HepG2 (cell line): Measurements from ENCODE around the gene DTWD2. TPM values are rescaled to one million over a fixed set of nuclear protein-coding genes. Genes with fewer than 3 reads are reported as not detected.

ENCODE experiments used
- ATAC-seq: fragments of 200-7000 bp; cut with Tn5 transposase; 3 replicates; pipeline ENCODE4 v1.9.1; 2020; ENCODE audit warnings: mild to moderate bottlenecking, moderate library complexity
- BruUV-seq: library from RNA; stranded (reverse); fragments of 400-500 nt; replicated peaks from 2 replicates; lab custom pipeline; 2021; lab: Mats Ljungman, UMichigan
- CTCF ChIA-PET: fragments of 300-600 bp; formaldehyde crosslinking; extraction: SDS; loops from one replicate; lab custom pipeline; 2021; ENCODE audit warnings: low total read pairs, inconsistent platforms, low intra/inter-chr PET ratio; lab: Yijun Ruan, JAX
- POLR2A ChIA-PET: fragments of 350-600 bp; sonication (Branson Sonifier 250); formaldehyde crosslinking; loops from one replicate; lab custom pipeline; 2020; ENCODE audit warnings: antibody characterized with exemption, inconsistent platforms; lab: Yijun Ruan, JAX
- DNase-seq: peaks from one replicate; pipeline ENCODE4 v3.0.0-alpha.2; 2015; ENCODE audit warnings: low spot score
- FAIRE-seq: peaks from 3 replicates; lab custom pipeline; 2011; peaks lifted over from hg19 to GRCh38; lab: Jason Lieb, UNC
- H2AFZ ChIP-seq: one replicate; pipeline ENCODE4 v1.6.1; 2011; ENCODE audit warnings: low read length, inconsistent platforms
- H3K27ac ChIP-seq: fragments of 300-600 bp; 3 replicates; pipeline ENCODE4 v1.8.0; 2011; ENCODE audit warnings: mixed run types, mild to moderate bottlenecking, mixed read lengths, low read length, inconsistent platforms; ENCODE audit not compliant: insufficient read depth; ENCODE audit errors: extremely low read length
- H3K27me3 ChIP-seq, 2 experiments: fragments of 200-600 bp in 1 of 2; 2 replicates in 1 of 2; 3 replicates in 1 of 2; pipeline versions ENCODE4 v1.6.0 to v1.8.0; 2011; ENCODE audit warnings: low read length in 2 of 2, mild to moderate bottlenecking in 2 of 2, moderate library complexity in 2 of 2, inconsistent platforms in 1 of 2; ENCODE audit not compliant: insufficient read depth in 2 of 2, control insufficient read depth in 1 of 2
- H3K36me3 ChIP-seq, 2 experiments: fragments of 200-600 bp in 1 of 2; replicated peaks in 1 of 2; 2 replicates in 1 of 2; 3 replicates in 1 of 2; pipeline versions ENCODE4 v1.5.1 to v1.8.0; 2011; ENCODE audit warnings: low read length in 2 of 2, inconsistent platforms in 1 of 2; ENCODE audit not compliant: insufficient read depth in 2 of 2, control insufficient read depth in 1 of 2
- H3K4me1 ChIP-seq: 2 replicates; pipeline ENCODE4 v1.5.1; 2012; ENCODE audit warnings: low read length, inconsistent platforms; ENCODE audit not compliant: insufficient read depth
- H3K4me2 ChIP-seq: 2 replicates; pipeline ENCODE4 v1.6.0; 2011; ENCODE audit warnings: low read depth, low read length, inconsistent platforms
- H3K4me3 ChIP-seq, 3 experiments: fragments of 200-600 bp in 1 of 3; sonication (generic), shearing (Covaris generic) in 1 of 3; replicated peaks in 1 of 3; 2 replicates each; pipeline ENCODE4 v1.5.1; 2011 to 2016; ENCODE audit warnings: low read length in 3 of 3, inconsistent platforms in 2 of 3, low read depth in 2 of 3, mild to moderate bottlenecking in 2 of 3, control low read depth in 1 of 3, mixed read lengths in 1 of 3; ENCODE audit not compliant: insufficient read depth in 1 of 3
- H3K79me2 ChIP-seq: one replicate; pipeline ENCODE4 v1.6.1; 2011; ENCODE audit warnings: low read length, inconsistent platforms; ENCODE audit not compliant: insufficient read depth
- H3K9ac ChIP-seq: 2 replicates; pipeline ENCODE4 v1.6.0; 2011; ENCODE audit warnings: mild to moderate bottlenecking, low read depth, low read length, inconsistent platforms; ENCODE audit not compliant: insufficient read depth
- H3K9me3 ChIP-seq: 2 replicates; pipeline ENCODE4 v1.5.1; 2012; ENCODE audit warnings: mild to moderate bottlenecking, low read length
- H4K20me1 ChIP-seq: 2 replicates; pipeline ENCODE4 v1.6.0; 2011; ENCODE audit warnings: inconsistent platforms, mild to moderate bottlenecking, low read length, moderate library complexity; ENCODE audit not compliant: insufficient read depth
- ATF7 ChIP-seq, 2 experiments: fragments of 450-650 bp in 1 of 2; sonication (generic) in 1 of 2; formaldehyde crosslinking in 1 of 2; IDR thresholded peaks; 2 replicates each; pipeline versions ENCODE4 v1.4.0 to v1.6.1; 2016 to 2020; ENCODE audit warnings: antibody characterized with exemption in 1 of 2, mild to moderate bottlenecking in 1 of 2, missing genetic modification reagents in 1 of 2
- CEBPG ChIP-seq: IDR thresholded peaks from 2 replicates; pipeline ENCODE4 v1.6.1; 2016
- MAZ ChIP-seq, 2 experiments: sonication (generic) in 1 of 2; formaldehyde crosslinking in 1 of 2; IDR thresholded peaks; 2 replicates each; pipeline versions ENCODE4 v1.5.0 to v1.6.1; 2012 to 2020; ENCODE audit warnings: low read depth in 2 of 2, mild to moderate bottlenecking in 2 of 2, borderline replicate concordance in 1 of 2, improper control_type of control experiment in 1 of 2, low read length in 1 of 2, missing genetic modification reagents in 1 of 2, moderate library complexity in 1 of 2
- MYC ChIP-seq: sonication (generic); formaldehyde crosslinking; IDR thresholded peaks from 2 replicates; pipeline ENCODE4 v1.9.0; 2021; ENCODE audit warnings: missing genetic modification reagents, borderline replicate concordance
- SETDB1 ChIP-seq: sonication (generic); formaldehyde crosslinking; IDR thresholded peaks from 2 replicates; pipeline ENCODE4 v1.5.1; 2020; ENCODE audit warnings: missing genetic modification reagents, mild to moderate bottlenecking, borderline replicate concordance
- SNAPC4 ChIP-seq: sonication (generic); formaldehyde crosslinking; IDR thresholded peaks from 2 replicates; pipeline ENCODE4 v1.4.0; 2020; ENCODE audit warnings: mild to moderate bottlenecking, missing genetic modification reagents
- SRSF1 ChIP-seq: fragments of 200-400 bp; formaldehyde crosslinking; optimal IDR thresholded peaks from 2 replicates; pipeline ENCODE3; 2017; ENCODE audit warnings: mild to moderate bottlenecking, low read depth, low read length, moderate library complexity
- ZNF138 ChIP-seq: sonication (generic); formaldehyde crosslinking; IDR thresholded peaks from 2 replicates; pipeline ENCODE4 v1.5.0; 2020; ENCODE audit warnings: mild to moderate bottlenecking, low read depth, missing genetic modification reagents
- ZNF160 ChIP-seq: sonication (generic); formaldehyde crosslinking; IDR thresholded peaks from 2 replicates; pipeline ENCODE4 v1.8.0; 2022; ENCODE audit warnings: mild to moderate bottlenecking, inconsistent platforms, missing genetic modification reagents
- ZNF225 ChIP-seq: sonication (generic); formaldehyde crosslinking; IDR thresholded peaks from 2 replicates; pipeline ENCODE4 v1.4.0; 2020; ENCODE audit warnings: mild to moderate bottlenecking, missing genetic modification reagents
- ZNF501 ChIP-seq: sonication (generic); formaldehyde crosslinking; IDR thresholded peaks from 2 replicates; pipeline ENCODE4 v1.5.1; 2020; ENCODE audit warnings: mild to moderate bottlenecking, moderate library complexity, missing genetic modification reagents
- ZNF713 ChIP-seq: sonication (generic); formaldehyde crosslinking; IDR thresholded peaks from 2 replicates; pipeline ENCODE4 v1.4.0; 2020; ENCODE audit warnings: mild to moderate bottlenecking, missing genetic modification reagents
- WGBS: methylation state at CpG from one replicate; pipeline ENCODE4 v1.1.6; 2017; ENCODE audit warnings: low lambda C conversion rate; 5-methylcytosine and 5-hydroxymethylcytosine counted together
- in situ Hi-C: cut with HindIII; loops from 2 replicates; pipeline ENCODE4 v1.10.0; 2017; ENCODE audit warnings: low pct_unique_long_range_greater_than_20kb; ENCODE audit not compliant: extremely low pct_ligation_motif_present
- intact Hi-C: fragments of 100-400 bp; cut with micrococcal nuclease; formaldehyde crosslinking; loops from one replicate; pipeline ENCODE4 v1.10.0; 2022; ENCODE audit not compliant: unreplicated experiment
- polyA plus RNA-seq, 8 experiments: library from polyadenylated mRNA; depleted of rRNA in 3 of 8; stranded (reverse) in 7 of 8; unstranded in 1 of 8; fragments of >200 nt; fragmentation: Illumina TruSeq in 4 of 8; extraction: Trizol in 4 of 8; gene quantifications; 2 replicates each; pipeline versions ENCODE4 v1.2.1 to v1.2.3, GENCODE V29; 2011 to 2016; ENCODE audit warnings: low read depth in 4 of 8, missing spikeins in 1 of 8, mixed read lengths in 1 of 8; ENCODE audit not compliant: insufficient read depth in 1 of 8
- total RNA-seq, 5 experiments: library from RNA; depleted of rRNA; stranded (reverse); fragments of >200 nt; fragmentation: Illumina TruSeq; extraction: Trizol; gene quantifications; 2 replicates each; pipeline ENCODE4 v1.2.3, GENCODE V29; 2016; ENCODE audit warnings: low read depth in 1 of 5
- TF ChIP-seq, protein P1 (sequence below): sonication (generic); formaldehyde crosslinking; IDR thresholded peaks from 2 replicates; pipeline ENCODE4 v1.4.0; 2020; ENCODE audit warnings: missing genetic modification reagents, borderline replicate concordance
- TF ChIP-seq, protein P2 (sequence below): sonication (generic); formaldehyde crosslinking; IDR thresholded peaks from 2 replicates; pipeline ENCODE4 v1.8.1; 2023; ENCODE audit warnings: missing genetic modification reagents, mild to moderate bottlenecking, borderline replicate concordance
- TF ChIP-seq, protein P3 (sequence below): sonication (generic); formaldehyde crosslinking; conservative IDR thresholded peaks from 2 replicates; pipeline ENCODE4 v1.4.0; 2020; ENCODE audit warnings: missing genetic modification reagents

DTWD2 gene
- total and polyA plus RNA-seq, 2 of the 13 experiments (the other 11 are each of a cell fraction or from before 2014, with no cell fraction given) = 1.6 to 6.0 TPM

- intact Hi-C loops = no loop called here
- H2AFZ ChIP-seq = no peak overlapping the region
Measured at GRCh38 chr5:118802335-118802734, 186.0 kb downstream of the DTWD2 start.

More at GRCh38 chr5:118802335-118802734, 186.0 kb downstream of the DTWD2 start:
- no peak for TF ChIP-seq CEBPG (CRISPR knock-in tag)
- no peak for TF ChIP-seq ZNF225 (CRISPR knock-in tag)
- TF ChIP-seq ZNF501 (CRISPR knock-in tag) = no peak
- TF ChIP-seq, protein P1, sequence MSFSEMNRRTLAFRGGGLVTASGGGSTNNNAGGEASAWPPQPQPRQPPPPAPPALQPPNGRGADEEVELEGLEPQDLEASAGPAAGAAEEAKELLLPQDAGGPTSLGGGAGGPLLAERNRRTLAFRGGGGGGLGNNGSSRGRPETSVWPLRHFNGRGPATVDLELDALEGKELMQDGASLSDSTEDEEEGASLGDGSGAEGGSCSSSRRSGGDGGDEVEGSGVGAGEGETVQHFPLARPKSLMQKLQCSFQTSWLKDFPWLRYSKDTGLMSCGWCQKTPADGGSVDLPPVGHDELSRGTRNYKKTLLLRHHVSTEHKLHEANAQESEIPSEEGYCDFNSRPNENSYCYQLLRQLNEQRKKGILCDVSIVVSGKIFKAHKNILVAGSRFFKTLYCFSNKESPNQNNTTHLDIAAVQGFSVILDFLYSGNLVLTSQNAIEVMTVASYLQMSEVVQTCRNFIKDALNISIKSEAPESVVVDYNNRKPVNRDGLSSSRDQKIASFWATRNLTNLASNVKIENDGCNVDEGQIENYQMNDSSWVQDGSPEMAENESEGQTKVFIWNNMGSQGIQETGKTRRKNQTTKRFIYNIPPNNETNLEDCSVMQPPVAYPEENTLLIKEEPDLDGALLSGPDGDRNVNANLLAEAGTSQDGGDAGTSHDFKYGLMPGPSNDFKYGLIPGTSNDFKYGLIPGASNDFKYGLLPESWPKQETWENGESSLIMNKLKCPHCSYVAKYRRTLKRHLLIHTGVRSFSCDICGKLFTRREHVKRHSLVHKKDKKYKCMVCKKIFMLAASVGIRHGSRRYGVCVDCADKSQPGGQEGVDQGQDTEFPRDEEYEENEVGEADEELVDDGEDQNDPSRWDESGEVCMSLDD (CRISPR knock-in tag) = no peak
- TF ChIP-seq MAZ (IDR thresholded peaks at IDR 0.05; ENCODE audit: borderline replicate concordance, low read depth, low read length) = no peak
- no peak for TF ChIP-seq MAZ (CRISPR knock-in tag; IDR thresholded peaks at IDR 0.05; ENCODE audit: low read depth)
- TF ChIP-seq SRSF1 = no peak
- TF ChIP-seq SETDB1 (CRISPR knock-in tag) = no peak
- TF ChIP-seq, protein P2, sequence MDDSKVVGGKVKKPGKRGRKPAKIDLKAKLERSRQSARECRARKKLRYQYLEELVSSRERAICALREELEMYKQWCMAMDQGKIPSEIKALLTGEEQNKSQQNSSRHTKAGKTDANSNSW = no peak
- no peak for TF ChIP-seq ATF7 (IDR thresholded peaks at IDR 0.05)
- TF ChIP-seq ATF7 (CRISPR knock-in tag; IDR thresholded peaks at IDR 0.05) = no peak
- no peak for TF ChIP-seq ZNF713 (CRISPR knock-in tag)
- no peak for TF ChIP-seq MYC (CRISPR knock-in tag)
- TF ChIP-seq, protein P3, sequence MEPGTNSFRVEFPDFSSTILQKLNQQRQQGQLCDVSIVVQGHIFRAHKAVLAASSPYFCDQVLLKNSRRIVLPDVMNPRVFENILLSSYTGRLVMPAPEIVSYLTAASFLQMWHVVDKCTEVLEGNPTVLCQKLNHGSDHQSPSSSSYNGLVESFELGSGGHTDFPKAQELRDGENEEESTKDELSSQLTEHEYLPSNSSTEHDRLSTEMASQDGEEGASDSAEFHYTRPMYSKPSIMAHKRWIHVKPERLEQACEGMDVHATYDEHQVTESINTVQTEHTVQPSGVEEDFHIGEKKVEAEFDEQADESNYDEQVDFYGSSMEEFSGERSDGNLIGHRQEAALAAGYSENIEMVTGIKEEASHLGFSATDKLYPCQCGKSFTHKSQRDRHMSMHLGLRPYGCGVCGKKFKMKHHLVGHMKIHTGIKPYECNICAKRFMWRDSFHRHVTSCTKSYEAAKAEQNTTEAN (CRISPR knock-in tag) = no peak
- TF ChIP-seq SNAPC4 = no peak
- no peak for TF ChIP-seq ZNF160 (CRISPR knock-in tag)
- TF ChIP-seq ZNF138 = no peak
- CTCF ChIA-PET = no interaction called here
- Histone ChIP-seq H3K79me2 (no peaks in the 10 kb centered on the region), H3K4me3 (no peak overlapping the region), H3K27ac (no peak overlapping the region), H3K27me3 (no peaks in the 10 kb centered on the region), H3K4me1 (no peaks in the 10 kb centered on the region), H3K9ac (no peak overlapping the region), H3K9me3 (no peaks in the 10 kb centered on the region), H3K4me2 (no peak overlapping the region), H3K36me3 (no peaks in the 10 kb centered on the region), H4K20me1 (no peaks in the 10 kb centered on the region)
- in situ Hi-C loops = no loop called here
- POLR2A ChIA-PET = no interaction called here
- no TSS peak for BruUV-seq
- DNase-seq (no peak), ATAC-seq (no peak), FAIRE-seq (no peak)
- WGBS = 10% methylated on average over 2 of the region's 2 CpGs
